SK-N-MC (cell line): ENCODE results near the gene HYAL2.

ENCODE experiments used
- EZH2 ChIP-seq: fragments of 200-600 bp; sonication (generic); IDR thresholded peaks from one replicate; pipeline ENCODE4 v1.6.1; 2017; ENCODE audit warnings: antibody characterized with exemption
- FOXP2 ChIP-seq: optimal IDR thresholded peaks from 2 replicates; pipeline ENCODE3; 2011; ENCODE audit warnings: mild to moderate bottlenecking, moderate library complexity; ENCODE audit not compliant: insufficient read depth; ENCODE audit errors: extremely low read length, control extremely low read depth
- POLR2AphosphoS5 ChIP-seq: IDR thresholded peaks from 2 replicates; pipeline ENCODE4 v1.6.1; 2012; ENCODE audit warnings: mild to moderate bottlenecking, low read depth, low read length, borderline replicate concordance

DNA sequence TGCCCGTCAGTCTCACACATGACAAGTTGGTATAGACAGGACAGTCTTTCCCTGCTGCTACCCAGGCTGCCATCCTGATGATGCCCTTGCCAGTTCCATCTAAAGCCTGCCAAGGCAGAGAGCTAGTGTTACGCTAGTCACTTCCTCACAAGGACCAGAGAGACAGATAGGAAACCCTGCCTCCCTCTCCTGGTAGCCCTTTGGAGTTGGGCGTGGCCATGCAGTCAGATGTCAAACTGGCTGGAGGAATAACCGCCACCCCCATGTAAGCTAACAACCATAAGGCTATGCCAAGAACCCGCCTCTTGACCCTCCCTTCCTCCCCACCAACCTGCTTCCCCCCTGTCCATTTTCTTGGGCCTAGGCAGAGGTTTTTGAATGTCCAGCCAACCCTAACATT is 34.0 kb upstream of the HYAL2 start:
- TF ChIP-seq EZH2 (no peak), POLR2AphosphoS5 (no peak), FOXP2 (no peak)
